GM21529 (cell line): ENCODE results near the gene SRBD1.

Experiments used
- ATAC-seq: cut with Tn5 transposase; IDR thresholded peaks from one replicate; pipeline ENCODE4 v1.9.1; 2021; ENCODE audit not compliant: unreplicated experiment

Gene SRBD1

GRCh38 chr2:45477546-45477945, 133.5 kb downstream of the SRBD1 start:
- no peak for ATAC-seq

- ATAC-seq, result no peak
These were observed 140.5 kb downstream of the SRBD1 start for GRCh38 chr2:45470531-45470930.

GRCh38 chr2:45469314-45470099, 141.6 kb downstream of the SRBD1 start:
- peak; percentile 73 for ATAC-seq

GRCh38 chr2:45468279-45468678, 142.8 kb downstream of the SRBD1 start:
- no peak for ATAC-seq

GRCh38 chr2:45466053-45466452, 145.0 kb downstream of the SRBD1 start:
- ATAC-seq, result no peak

GRCh38 chr2:45460825-45461224, 150.2 kb downstream of the SRBD1 start:
- no peak for ATAC-seq

GRCh38 chr2:45459860-45460259, 151.2 kb downstream of the SRBD1 start:
- no peak for ATAC-seq

- ATAC-seq, result no peak
These were observed 152.0 kb downstream of the SRBD1 start for GRCh38 chr2:45458909-45459563.

GRCh38 chr2:45457211-45457945, 153.7 kb downstream of the SRBD1 start:
- no peak for ATAC-seq

- ATAC-seq, result no peak
These were observed 158.2 kb downstream of the SRBD1 start for GRCh38 chr2:45452866-45453265.

- ATAC-seq, result no peak
These were observed 160.4 kb downstream of the SRBD1 start for GRCh38 chr2:45450634-45451033.

GRCh38 chr2:45448217-45448616, 162.8 kb downstream of the SRBD1 start:
- no peak for ATAC-seq

- no peak for ATAC-seq
These were observed 165.1 kb downstream of the SRBD1 start for GRCh38 chr2:45446016-45446415.

GRCh38 chr2:45445037-45445436, 166.0 kb downstream of the SRBD1 start:
- ATAC-seq, result no peak

GRCh38 chr2:45443012-45443411, 168.1 kb downstream of the SRBD1 start:
- no peak for ATAC-seq

- no peak for ATAC-seq
These were observed 169.0 kb downstream of the SRBD1 start for GRCh38 chr2:45442026-45442425.

- no peak for ATAC-seq
These were observed 169.5 kb downstream of the SRBD1 start for GRCh38 chr2:45441571-45441970.

- ATAC-seq, result no peak
These were observed 171.0 kb downstream of the SRBD1 start for GRCh38 chr2:45439788-45440773.

GRCh38 chr2:45438872-45439665, 172.0 kb downstream of the SRBD1 start:
- no peak for ATAC-seq

- no peak for ATAC-seq
These were observed 174.6 kb downstream of the SRBD1 start for GRCh38 chr2:45436456-45436855.
